ENCODE results near the gene CTXN1. TPM values are rescaled to one million over a fixed set of nuclear protein-coding genes. Genes with fewer than 3 reads are reported as not detected.

The CTXN1 gene
- total and polyA plus RNA-seq, 2 donors (not counting 1 experiment from before 2014, with no cell fraction given), result 0.66 to 0.85 TPM

DNA sequence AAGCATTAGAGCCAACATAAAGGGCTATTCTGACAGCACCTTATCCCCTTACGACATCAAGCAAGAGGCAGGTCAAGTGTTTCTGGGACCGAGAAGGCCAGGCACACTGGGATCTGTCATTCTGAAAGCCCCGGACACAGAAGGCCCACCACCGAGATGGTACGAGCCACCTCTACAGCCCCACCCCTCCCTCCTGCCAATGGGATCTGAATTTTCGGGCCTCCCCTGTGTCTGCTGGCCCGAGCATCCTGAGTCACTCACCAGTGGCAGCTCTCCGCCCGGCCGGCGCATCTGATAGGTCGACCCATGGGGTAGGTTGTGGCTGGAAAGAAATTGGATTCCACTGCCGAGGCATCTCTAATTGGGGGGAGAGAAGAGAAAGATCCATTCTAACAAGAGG is 14.9 kb upstream of the CTXN1 start:
- Histone ChIP-seq H3K4me3 (replicated peaks in 1 of 4; ENCODE audit: control extremely low read depth in 1 of 4, insufficient read depth in 1 of 4, low read depth in 3 of 4, low read length in 4 of 4) (no peak overlapping the region), H3K27ac (ENCODE audit: insufficient read depth, low read length) (no peak overlapping the region), H3K79me2 (ENCODE audit: control insufficient read depth, insufficient read depth, low read length) (peaks cover 13% of the 10 kb centered on the region), H3K4me2 (ENCODE audit: extremely low read depth, insufficient read depth, low read length) (no peak overlapping the region), H3K27me3 (ENCODE audit: control insufficient read depth, insufficient read depth, low read length) (no peaks in the 10 kb centered on the region), H3K4me1 (ENCODE audit: control insufficient read depth, extremely low read depth, insufficient read depth, low read length) (no peaks in the 10 kb centered on the region), H3K9me3 (ENCODE audit: control insufficient read depth, insufficient read depth, low read depth, low read length) (no peaks in the 10 kb centered on the region), H3K9ac (ENCODE audit: insufficient read depth, low read length) (no peak overlapping the region), H4K20me1 (ENCODE audit: control insufficient read depth, extremely low read depth, insufficient read depth, low read length) (no peaks in the 10 kb centered on the region), H2AFZ (ENCODE audit: low read length) (no peak overlapping the region), H3K36me3 (ENCODE audit: control insufficient read depth, insufficient read depth, low read length) (peaks cover 8% of the 10 kb centered on the region)
- TF ChIP-seq EZH2 (IDR thresholded peaks at IDR 0.05; ENCODE audit: low read length, missing control alignments), result no peak
- TF ChIP-seq, protein P1, sequence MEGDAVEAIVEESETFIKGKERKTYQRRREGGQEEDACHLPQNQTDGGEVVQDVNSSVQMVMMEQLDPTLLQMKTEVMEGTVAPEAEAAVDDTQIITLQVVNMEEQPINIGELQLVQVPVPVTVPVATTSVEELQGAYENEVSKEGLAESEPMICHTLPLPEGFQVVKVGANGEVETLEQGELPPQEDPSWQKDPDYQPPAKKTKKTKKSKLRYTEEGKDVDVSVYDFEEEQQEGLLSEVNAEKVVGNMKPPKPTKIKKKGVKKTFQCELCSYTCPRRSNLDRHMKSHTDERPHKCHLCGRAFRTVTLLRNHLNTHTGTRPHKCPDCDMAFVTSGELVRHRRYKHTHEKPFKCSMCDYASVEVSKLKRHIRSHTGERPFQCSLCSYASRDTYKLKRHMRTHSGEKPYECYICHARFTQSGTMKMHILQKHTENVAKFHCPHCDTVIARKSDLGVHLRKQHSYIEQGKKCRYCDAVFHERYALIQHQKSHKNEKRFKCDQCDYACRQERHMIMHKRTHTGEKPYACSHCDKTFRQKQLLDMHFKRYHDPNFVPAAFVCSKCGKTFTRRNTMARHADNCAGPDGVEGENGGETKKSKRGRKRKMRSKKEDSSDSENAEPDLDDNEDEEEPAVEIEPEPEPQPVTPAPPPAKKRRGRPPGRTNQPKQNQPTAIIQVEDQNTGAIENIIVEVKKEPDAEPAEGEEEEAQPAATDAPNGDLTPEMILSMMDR (conservative IDR thresholded peaks at IDR 0.05 in 1 of 2, IDR thresholded peaks at IDR 0.05 in 1 of 2; ENCODE audit: low read depth in 1 of 2, low read length in 2 of 2), result no peak
- DNase-seq (ENCODE audit: low read depth in 2 of 2), result no peak

GRCh38 chr19:7934766-7935165 is 8.8 kb upstream of the CTXN1 start:
- no peak overlapping the region for H2AFZ ChIP-seq (ENCODE audit: low read length)
- no peak overlapping the region for H3K4me3 ChIP-seq (replicated peaks in 1 of 4; ENCODE audit: control extremely low read depth in 1 of 4, insufficient read depth in 1 of 4, low read depth in 3 of 4, low read length in 4 of 4)
- no peaks in the 10 kb centered on the region for H4K20me1 ChIP-seq (ENCODE audit: control insufficient read depth, extremely low read depth, insufficient read depth, low read length)
- H3K36me3 ChIP-seq (ENCODE audit: control insufficient read depth, insufficient read depth, low read length), result peaks cover 38% of the 10 kb centered on the region
- peaks cover 3% of the 10 kb centered on the region for H3K4me1 ChIP-seq (ENCODE audit: control insufficient read depth, extremely low read depth, insufficient read depth, low read length)
- DNase-seq (ENCODE audit: low read depth in 2 of 2), result no peak
- no peak overlapping the region for H3K4me2 ChIP-seq (ENCODE audit: extremely low read depth, insufficient read depth, low read length)
- no peaks in the 10 kb centered on the region for H3K27me3 ChIP-seq (ENCODE audit: control insufficient read depth, insufficient read depth, low read length)
- H3K9me3 ChIP-seq (ENCODE audit: control insufficient read depth, insufficient read depth, low read depth, low read length), result no peaks in the 10 kb centered on the region
- H3K79me2 ChIP-seq (ENCODE audit: control insufficient read depth, insufficient read depth, low read length), result no peaks in the 10 kb centered on the region
- no peak overlapping the region for H3K9ac ChIP-seq (ENCODE audit: insufficient read depth, low read length)
- H3K27ac ChIP-seq (ENCODE audit: insufficient read depth, low read length), result no peak overlapping the region
- TF ChIP-seq EZH2 (IDR thresholded peaks at IDR 0.05; ENCODE audit: low read length, missing control alignments), result no peak
- TF ChIP-seq, protein P1 (conservative IDR thresholded peaks at IDR 0.05 in 1 of 2, IDR thresholded peaks at IDR 0.05 in 1 of 2; ENCODE audit: low read depth in 1 of 2, low read length in 2 of 2), result no peak

- Histone ChIP-seq H3K4me3 (replicated peaks in 1 of 4; ENCODE audit: control extremely low read depth in 1 of 4, insufficient read depth in 1 of 4, low read depth in 3 of 4, low read length in 4 of 4) (no peak overlapping the region), H3K9me3 (ENCODE audit: control insufficient read depth, insufficient read depth, low read depth, low read length) (no peaks in the 10 kb centered on the region), H2AFZ (ENCODE audit: low read length) (no peak overlapping the region), H3K4me1 (ENCODE audit: control insufficient read depth, extremely low read depth, insufficient read depth, low read length) (peaks cover 10% of the 10 kb centered on the region), H3K9ac (ENCODE audit: insufficient read depth, low read length) (no peak overlapping the region), H3K27me3 (ENCODE audit: control insufficient read depth, insufficient read depth, low read length) (no peaks in the 10 kb centered on the region), H3K79me2 (ENCODE audit: control insufficient read depth, insufficient read depth, low read length) (no peaks in the 10 kb centered on the region), H3K27ac (ENCODE audit: insufficient read depth, low read length) (no peak overlapping the region), H3K4me2 (ENCODE audit: extremely low read depth, insufficient read depth, low read length) (no peak overlapping the region), H4K20me1 (ENCODE audit: control insufficient read depth, extremely low read depth, insufficient read depth, low read length) (no peaks in the 10 kb centered on the region), H3K36me3 (ENCODE audit: control insufficient read depth, insufficient read depth, low read length) (peaks cover 38% of the 10 kb centered on the region)
- TF ChIP-seq, protein P1 (conservative IDR thresholded peaks at IDR 0.05 in 1 of 2, IDR thresholded peaks at IDR 0.05 in 1 of 2; ENCODE audit: low read depth in 1 of 2, low read length in 2 of 2), result no peak
- no peak for TF ChIP-seq EZH2 (IDR thresholded peaks at IDR 0.05; ENCODE audit: low read length, missing control alignments)
- DNase-seq (ENCODE audit: low read depth in 2 of 2), result no peak
Observed at GRCh38 chr19:7933828-7934725, 8.1 kb upstream of the CTXN1 start.
